Ovary (tissue), 9 donors: ENCODE data around the gene CMTM4. TPM values are rescaled to one million over a fixed set of nuclear protein-coding genes. Genes with fewer than 3 reads are reported as not detected.

Experiments used
- DNase-seq, 5 donors: peaks; one replicate each; pipeline ENCODE4 v3.0.0-alpha.2; 2019 to 2020
- H3K27ac ChIP-seq, 2 donors: fragments of 200-600 bp; one replicate each; pipeline versions ENCODE4 v1.5.1 to v1.8.0; 2019 to 2022
- H3K27me3 ChIP-seq: fragments of 200-600 bp; one replicate; pipeline ENCODE4 v1.8.0; 2022
- H3K36me3 ChIP-seq: fragments of 200-600 bp; sonication (generic); one replicate; pipeline ENCODE4 v1.5.1; 2019
- H3K4me1 ChIP-seq: one replicate; pipeline ENCODE4 v1.8.1; 2013; ENCODE audit warnings: mild to moderate bottlenecking, moderate library complexity; ENCODE audit not compliant: insufficient read depth
- H3K4me3 ChIP-seq: fragments of 200-600 bp; sonication (generic); one replicate; pipeline ENCODE4 v1.5.1; 2017
- H3K9me3 ChIP-seq, 2 donors: fragments of 200-600 bp in 1 of 2; sonication (generic) in 1 of 2; one replicate each; pipeline versions ENCODE4 v1.5.1 to v1.8.1; 2013 to 2019; ENCODE audit warnings: mild to moderate bottlenecking in 1 of 2, moderate library complexity in 1 of 2
- EP300 ChIP-seq: sonication (generic); formaldehyde crosslinking; IDR thresholded peaks from one replicate; pipeline ENCODE4 v1.6.1; 2017; ENCODE audit warnings: antibody characterized with exemption
- POLR2A ChIP-seq: fragments of 450-650 bp; IDR thresholded peaks from one replicate; pipeline ENCODE4 v1.6.1; 2017; ENCODE audit warnings: antibody characterized with exemption, mild to moderate bottlenecking, moderate library complexity
- WGBS, 3 donors: extraction: QIAGEN DNeasy Blood & Tissue Kit in 1 of 3; methylation state at CpG; one replicate each; pipeline versions ENCODE4 v1.1.5 to v1.1.7; 2013 to 2017; 5-methylcytosine and 5-hydroxymethylcytosine counted together
- intact Hi-C, 4 donors: fragments of 100-400 bp; cut with DNase I; formaldehyde crosslinking; loops; one replicate each; pipeline versions ENCODE4 v1.11.0 to v1.15.1; 2022 to 2023
- polyA plus RNA-seq, 2 donors: library from polyadenylated mRNA; stranded (reverse); fragments of 200-250 nt in 1 of 2; fragments of 350-450 nt in 1 of 2; fragmentation: Illumina TruSeq in 1 of 2; extraction: RNeasy Lipid Tissue Mini Kit (QIAGEN cat#74804) in 1 of 2; gene quantifications; one replicate each; pipeline ENCODE4 v1.2.3, GENCODE V29; 2013 to 2014
- total RNA-seq, 7 donors: library from RNA; depleted of rRNA in 2 of 7; stranded (reverse); fragments of >200 nt in 2 of 7; fragmentation: NEBNext Ultra II Directional in 3 of 7; extraction: Animal tissue kit (Norgen Biotek cat#: 25700) in 3 of 7; gene quantifications; one replicate each; pipeline versions ENCODE4 v1.1.0 to v1.2.4, GENCODE V29; 2016 to 2023
- TF ChIP-seq, protein P1 (sequence below), 3 donors: fragments of 450-650 bp in 2 of 3; fragments of 200-600 bp in 1 of 3; IDR thresholded peaks; one replicate each; pipeline versions ENCODE4 v1.5.1 to v1.8.0; 2016 to 2022; ENCODE audit warnings: antibody characterized with exemption in 3 of 3, mild to moderate bottlenecking in 1 of 3
- donor health status: DM: no; HTN: no; CAD: no; lungs with moderate emphysema.
- donor health status: DM: no; HTN: no; CAD: no.
- donor health status: Bipolar disorder and iron deficiency.
- donor health status: DM: yes; HTN: yes; CAD: no.
- donor health status: DM: no; HTN: no; CAD: no.
- donor health status: DM: yes; HTN: yes; CAD: no.

The CMTM4 gene
- total and polyA plus RNA-seq, 9 donors = 5.4 to 47.1 (median 13.1) TPM

GRCh38 chr16:66660422-66661209 is 35.9 kb downstream of the CMTM4 start:
- intact Hi-C loops = no loop called here
- Histone ChIP-seq H3K9me3 (no peaks in the 10 kb centered on the region), H3K4me3 (no peak overlapping the region), H3K27ac (peak overlapping the region in 1 of 2 donors; percentile 56), H3K4me1 (peaks cover 3% of the 10 kb centered on the region), H3K27me3 (no peaks in the 10 kb centered on the region), H3K36me3 (no peaks in the 10 kb centered on the region)
- WGBS, 3 donors = 10 to 13% (median 11%) methylated on average over 9 of the region's 9 CpGs
- peak; percentile 58 to 68 (median 59) for DNase-seq
- no peak for TF ChIP-seq POLR2A
- no peak for TF ChIP-seq EP300
- TF ChIP-seq, protein P1, sequence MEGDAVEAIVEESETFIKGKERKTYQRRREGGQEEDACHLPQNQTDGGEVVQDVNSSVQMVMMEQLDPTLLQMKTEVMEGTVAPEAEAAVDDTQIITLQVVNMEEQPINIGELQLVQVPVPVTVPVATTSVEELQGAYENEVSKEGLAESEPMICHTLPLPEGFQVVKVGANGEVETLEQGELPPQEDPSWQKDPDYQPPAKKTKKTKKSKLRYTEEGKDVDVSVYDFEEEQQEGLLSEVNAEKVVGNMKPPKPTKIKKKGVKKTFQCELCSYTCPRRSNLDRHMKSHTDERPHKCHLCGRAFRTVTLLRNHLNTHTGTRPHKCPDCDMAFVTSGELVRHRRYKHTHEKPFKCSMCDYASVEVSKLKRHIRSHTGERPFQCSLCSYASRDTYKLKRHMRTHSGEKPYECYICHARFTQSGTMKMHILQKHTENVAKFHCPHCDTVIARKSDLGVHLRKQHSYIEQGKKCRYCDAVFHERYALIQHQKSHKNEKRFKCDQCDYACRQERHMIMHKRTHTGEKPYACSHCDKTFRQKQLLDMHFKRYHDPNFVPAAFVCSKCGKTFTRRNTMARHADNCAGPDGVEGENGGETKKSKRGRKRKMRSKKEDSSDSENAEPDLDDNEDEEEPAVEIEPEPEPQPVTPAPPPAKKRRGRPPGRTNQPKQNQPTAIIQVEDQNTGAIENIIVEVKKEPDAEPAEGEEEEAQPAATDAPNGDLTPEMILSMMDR (IDR thresholded peaks at IDR 0.05) = no peak

- no peak for DNase-seq
- WGBS, 3 donors = 92 to 98% (median 96%) methylated on average over 5 of the region's 5 CpGs
- no peak for TF ChIP-seq POLR2A
- TF ChIP-seq EP300 = no peak
- TF ChIP-seq, protein P1 (IDR thresholded peaks at IDR 0.05) = no peak
- Histone ChIP-seq H3K9me3 (no peaks in the 10 kb centered on the region), H3K4me1 (peaks cover 3% of the 10 kb centered on the region), H3K27me3 (no peaks in the 10 kb centered on the region), H3K4me3 (no peak overlapping the region), H3K36me3 (no peaks in the 10 kb centered on the region), H3K27ac (no peak overlapping the region)
- intact Hi-C loops = no loop called here
Measured at GRCh38 chr16:66658860-66659190, 37.7 kb downstream of the CMTM4 start.

- intact Hi-C loops = no loop called here
- no peaks in the 10 kb centered on the region for H3K27me3 ChIP-seq
- H3K36me3 ChIP-seq = no peaks in the 10 kb centered on the region
- peaks cover 3% of the 10 kb centered on the region for H3K4me1 ChIP-seq
- no peak overlapping the region for H3K27ac ChIP-seq
- TF ChIP-seq POLR2A (no peak), EP300 (no peak)
- TF ChIP-seq, protein P1 (IDR thresholded peaks at IDR 0.05) = no peak
- WGBS, 3 donors = 77 to 81% (median 78%) methylated on average over 6 of the region's 6 CpGs
- no peak overlapping the region for H3K4me3 ChIP-seq
- DNase-seq = no peak
- H3K9me3 ChIP-seq = no peaks in the 10 kb centered on the region
Measured at GRCh38 chr16:66658143-66658859, 38.2 kb downstream of the CMTM4 start.

- WGBS, 3 donors = 93 to 96% (median 96%) methylated on average over 3 of the region's 3 CpGs
- Histone ChIP-seq H3K4me1 (peaks cover 3% of the 10 kb centered on the region), H3K36me3 (no peaks in the 10 kb centered on the region), H3K9me3 (no peaks in the 10 kb centered on the region), H3K27ac (no peak overlapping the region), H3K27me3 (no peaks in the 10 kb centered on the region), H3K4me3 (no peak overlapping the region)
- DNase-seq = no peak
- TF ChIP-seq POLR2A (no peak), EP300 (no peak)
- TF ChIP-seq, protein P1 (IDR thresholded peaks at IDR 0.05) = no peak
- intact Hi-C loops = no loop called here
Measured at GRCh38 chr16:66656547-66656946, 40.0 kb downstream of the CMTM4 start.
